Muscle of leg (tissue), 16 donors: ENCODE results near the gene SLC26A4. TPM values are rescaled to one million over a fixed set of nuclear protein-coding genes. Genes with fewer than 3 reads are reported as not detected.

ENCODE experiments used
- DNase-seq: peaks from one replicate; pipeline ENCODE4 v3.0.0; 2013
- H3K27ac ChIP-seq: one replicate; pipeline ENCODE4 v1.5.1; 2013; ENCODE audit warnings: mild to moderate bottlenecking, low read length, control low read depth
- H3K27me3 ChIP-seq: one replicate; pipeline ENCODE4 v1.6.1; 2013; ENCODE audit warnings: low read length; ENCODE audit not compliant: control insufficient read depth, insufficient read depth
- H3K36me3 ChIP-seq: one replicate; pipeline ENCODE4 v1.6.1; 2013; ENCODE audit warnings: low read length; ENCODE audit not compliant: control insufficient read depth, insufficient read depth
- H3K4me1 ChIP-seq: one replicate; pipeline ENCODE4 v1.6.1; 2013; ENCODE audit warnings: low read length; ENCODE audit not compliant: control insufficient read depth, insufficient read depth
- H3K4me3 ChIP-seq: one replicate; pipeline ENCODE4 v1.5.1; 2013; ENCODE audit warnings: low read length, control low read depth
- H3K9me3 ChIP-seq: replicated peaks from 2 replicates; pipeline ENCODE4 v1.6.1; 2013; ENCODE audit warnings: low read depth, low read length; ENCODE audit not compliant: control insufficient read depth
- WGBS: methylation state at CpG from one replicate; pipeline ENCODE4 v1.1.5; 2013; ENCODE audit warnings: missing lambda C conversion rate; ENCODE audit not compliant: insufficient coverage; 5-methylcytosine and 5-hydroxymethylcytosine counted together
- long read RNA-seq, 11 donors: transcript quantifications; one replicate each; lab custom pipeline, GENCODE V29; 2026
- polyA plus RNA-seq, 8 donors: library from polyadenylated mRNA; unstranded; fragments of 120-200 nt; gene quantifications; one replicate each; pipeline versions ENCODE4 v1.2.1 to v1.2.3, GENCODE V29; 2013; ENCODE audit warnings: inconsistent platforms in 1 of 8, low replicate concordance in 1 of 8; ENCODE audit not compliant: insufficient read length in 8 of 8, insufficient read depth in 1 of 8
- total RNA-seq: library from RNA; stranded (reverse); fragments of 120-200 nt; gene quantifications from one replicate; pipeline ENCODE4 v1.2.4, GENCODE V29; 2013

Gene SLC26A4
- total RNA-seq (0.75 TPM), polyA plus RNA-seq (1 to 10 TPM in 1 of 8 donors, under 1 TPM in 7; 0.41 to 1.1 (median 0.55) TPM)
- long read RNA-seq, donor 1 = 0 reads
- long read RNA-seq, donor 2 = 0 reads
- long read RNA-seq, donor 3 = 0 reads
- long read RNA-seq, donor 4 = 0 reads
- long read RNA-seq, donor 5 = 0 reads
- long read RNA-seq, donor 6 = 0 reads
- long read RNA-seq, donor 7 = 0 reads
- long read RNA-seq, donor 8 = 0 reads
- long read RNA-seq, donor 9 = 0 reads
- long read RNA-seq, donor 10 = 0 reads
- long read RNA-seq, donor 11 = 0 reads

- Histone ChIP-seq H3K9me3 (no peaks in the 10 kb centered on the region), H3K27me3 (peaks cover 45% of the 10 kb centered on the region), H3K36me3 (no peaks in the 10 kb centered on the region), H3K27ac (no peak within 1 kb of the TSS), H3K4me3 (peak within 1 kb of the TSS; percentile 41), H3K4me1 (peaks cover 19% of the 10 kb centered on the region)
- DNase-seq = no peak
- WGBS = under 1% methylated on average over 34 of the region's 37 CpGs
These were observed at the start of gene SLC26A4 for GRCh38 chr7:107660381-107661080. TSS of gene SLC26A4 (plus strand) at chr7:107660828. CDS start at chr7:107661642, 814 bp downstream.

GRCh38 chr7:107613439-107613838 lies 47.2 kb upstream of the SLC26A4 start:
- DNase-seq = no peak
- Histone ChIP-seq H3K36me3 (peaks cover 24% of the 10 kb centered on the region), H3K27me3 (no peaks in the 10 kb centered on the region), H3K4me3 (no peak overlapping the region), H3K27ac (no peak overlapping the region), H3K9me3 (no peaks in the 10 kb centered on the region), H3K4me1 (no peaks in the 10 kb centered on the region)
- no CpG with 5 or more reads among the region's 1 CpG for WGBS

GRCh38 chr7:107613948-107614347 lies 46.7 kb upstream of the SLC26A4 start:
- no peak overlapping the region for H3K27ac ChIP-seq
- no peaks in the 10 kb centered on the region for H3K4me1 ChIP-seq
- peak; percentile 28 for DNase-seq
- no peak overlapping the region for H3K4me3 ChIP-seq
- H3K27me3 ChIP-seq = no peaks in the 10 kb centered on the region
- peaks cover 23% of the 10 kb centered on the region for H3K36me3 ChIP-seq
- H3K9me3 ChIP-seq = no peaks in the 10 kb centered on the region

- DNase-seq = no peak
- H3K27me3 ChIP-seq = no peaks in the 10 kb centered on the region
- H3K4me1 ChIP-seq = no peaks in the 10 kb centered on the region
- no peaks in the 10 kb centered on the region for H3K9me3 ChIP-seq
- H3K4me3 ChIP-seq = no peak overlapping the region
- peaks cover 21% of the 10 kb centered on the region for H3K36me3 ChIP-seq
- H3K27ac ChIP-seq = no peak overlapping the region
These were observed 46.2 kb upstream of the SLC26A4 start for GRCh38 chr7:107614425-107614824.

GRCh38 chr7:107615910-107616680 lies 44.5 kb upstream of the SLC26A4 start:
- Histone ChIP-seq H3K4me3 (no peak overlapping the region), H3K4me1 (no peaks in the 10 kb centered on the region), H3K27ac (no peak overlapping the region), H3K36me3 (peaks cover 18% of the 10 kb centered on the region), H3K9me3 (no peaks in the 10 kb centered on the region), H3K27me3 (no peaks in the 10 kb centered on the region)
- WGBS = no CpG with 5 or more reads among the region's 4 CpGs
- no peak for DNase-seq

GRCh38 chr7:107622429-107622828 lies 38.2 kb upstream of the SLC26A4 start:
- no peak overlapping the region for H3K27ac ChIP-seq
- no peaks in the 10 kb centered on the region for H3K9me3 ChIP-seq
- H3K4me3 ChIP-seq = no peak overlapping the region
- DNase-seq = no peak
- no peaks in the 10 kb centered on the region for H3K4me1 ChIP-seq
- H3K36me3 ChIP-seq = peaks cover 6% of the 10 kb centered on the region
- no peaks in the 10 kb centered on the region for H3K27me3 ChIP-seq
- WGBS = 57% methylated on average over 1 of the region's 1 CpG

GRCh38 chr7:107622894-107623293 lies 37.7 kb upstream of the SLC26A4 start:
- Histone ChIP-seq H3K36me3 (peaks cover 6% of the 10 kb centered on the region), H3K27ac (no peak overlapping the region), H3K27me3 (no peaks in the 10 kb centered on the region), H3K9me3 (no peaks in the 10 kb centered on the region), H3K4me1 (no peaks in the 10 kb centered on the region), H3K4me3 (no peak overlapping the region)
- DNase-seq = no peak
- WGBS = no CpG with 5 or more reads among the region's 2 CpGs

GRCh38 chr7:107627002-107627401 lies 33.6 kb upstream of the SLC26A4 start:
- no peaks in the 10 kb centered on the region for H3K4me1 ChIP-seq
- peaks cover 3% of the 10 kb centered on the region for H3K36me3 ChIP-seq
- H3K27me3 ChIP-seq = no peaks in the 10 kb centered on the region
- no peak for DNase-seq
- 100% methylated on average over 1 of the region's 4 CpGs for WGBS
- H3K9me3 ChIP-seq = no peaks in the 10 kb centered on the region
- no peak overlapping the region for H3K4me3 ChIP-seq
- no peak overlapping the region for H3K27ac ChIP-seq

GRCh38 chr7:107628461-107629064 lies 32.1 kb upstream of the SLC26A4 start:
- Histone ChIP-seq H3K27me3 (no peaks in the 10 kb centered on the region), H3K36me3 (no peaks in the 10 kb centered on the region), H3K4me3 (no peak overlapping the region), H3K9me3 (no peaks in the 10 kb centered on the region), H3K27ac (no peak overlapping the region), H3K4me1 (no peaks in the 10 kb centered on the region)
- DNase-seq = no peak
- 80% methylated on average over 7 of the region's 8 CpGs for WGBS

GRCh38 chr7:107630342-107630741 lies 30.3 kb upstream of the SLC26A4 start:
- Histone ChIP-seq H3K27ac (no peak overlapping the region), H3K27me3 (no peaks in the 10 kb centered on the region), H3K36me3 (no peaks in the 10 kb centered on the region), H3K9me3 (no peaks in the 10 kb centered on the region), H3K4me3 (no peak overlapping the region), H3K4me1 (no peaks in the 10 kb centered on the region)
- no CpG with 5 or more reads among the region's 8 CpGs for WGBS
- DNase-seq = no peak
